Hepatocyte (in vitro differentiated cells): ENCODE results near the gene PPM1H.

Experiments
- EZH2 ChIP-seq: fragments of 200-600 bp; sonication (generic); IDR thresholded peaks from 2 replicates; pipeline ENCODE4 v1.6.1; 2016; ENCODE audit warnings: antibody characterized with exemption, mild to moderate bottlenecking, borderline replicate concordance
- EZH2phosphoT487 ChIP-seq: fragments of 200-600 bp; sonication (generic); IDR thresholded peaks from one replicate; pipeline ENCODE4 v1.6.1; 2018; ENCODE audit warnings: antibody characterized with exemption, mild to moderate bottlenecking, low read depth, moderate library complexity; ENCODE audit not compliant: unreplicated experiment, severe bottlenecking
- TF ChIP-seq, protein P1 (sequence below): fragments of 200-600 bp; sonication (generic); IDR thresholded peaks from 2 replicates; pipeline ENCODE4 v1.5.1; 2016; ENCODE audit warnings: antibody characterized with exemption, mild to moderate bottlenecking; ENCODE audit not compliant: poor library complexity

GRCh38 chr12:62698701-62699101 is 236.2 kb downstream of the PPM1H start:
- TF ChIP-seq, protein P1, sequence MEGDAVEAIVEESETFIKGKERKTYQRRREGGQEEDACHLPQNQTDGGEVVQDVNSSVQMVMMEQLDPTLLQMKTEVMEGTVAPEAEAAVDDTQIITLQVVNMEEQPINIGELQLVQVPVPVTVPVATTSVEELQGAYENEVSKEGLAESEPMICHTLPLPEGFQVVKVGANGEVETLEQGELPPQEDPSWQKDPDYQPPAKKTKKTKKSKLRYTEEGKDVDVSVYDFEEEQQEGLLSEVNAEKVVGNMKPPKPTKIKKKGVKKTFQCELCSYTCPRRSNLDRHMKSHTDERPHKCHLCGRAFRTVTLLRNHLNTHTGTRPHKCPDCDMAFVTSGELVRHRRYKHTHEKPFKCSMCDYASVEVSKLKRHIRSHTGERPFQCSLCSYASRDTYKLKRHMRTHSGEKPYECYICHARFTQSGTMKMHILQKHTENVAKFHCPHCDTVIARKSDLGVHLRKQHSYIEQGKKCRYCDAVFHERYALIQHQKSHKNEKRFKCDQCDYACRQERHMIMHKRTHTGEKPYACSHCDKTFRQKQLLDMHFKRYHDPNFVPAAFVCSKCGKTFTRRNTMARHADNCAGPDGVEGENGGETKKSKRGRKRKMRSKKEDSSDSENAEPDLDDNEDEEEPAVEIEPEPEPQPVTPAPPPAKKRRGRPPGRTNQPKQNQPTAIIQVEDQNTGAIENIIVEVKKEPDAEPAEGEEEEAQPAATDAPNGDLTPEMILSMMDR = no peak
- TF ChIP-seq EZH2 = no peak
- TF ChIP-seq EZH2phosphoT487 = no peak
